HUES6 (cell line): Measurements from ENCODE around the gene SLC7A4.

Source experiments
- H3K27ac ChIP-seq: 2 replicates; pipeline ENCODE4 v1.7.0; 2013; ENCODE audit warnings: low read depth, mild to moderate bottlenecking, low read length, inconsistent platforms
- H3K27me3 ChIP-seq: 2 replicates; pipeline ENCODE4 v1.6.1; 2013; ENCODE audit warnings: low read length; ENCODE audit not compliant: control insufficient read depth, insufficient read depth
- H3K36me3 ChIP-seq: 2 replicates; pipeline ENCODE4 v1.6.1; 2013; ENCODE audit warnings: low read length; ENCODE audit not compliant: control insufficient read depth, insufficient read depth
- H3K4me1 ChIP-seq: 2 replicates; pipeline ENCODE4 v1.6.1; 2013; ENCODE audit warnings: low read length; ENCODE audit not compliant: control insufficient read depth, insufficient read depth
- H3K4me3 ChIP-seq: 2 replicates; pipeline ENCODE4 v1.5.1; 2013; ENCODE audit warnings: low read depth, low read length
- H3K9ac ChIP-seq: one replicate; pipeline ENCODE4 v1.6.1; 2013; ENCODE audit warnings: mild to moderate bottlenecking, low read length
- H3K9me3 ChIP-seq: 2 replicates; pipeline ENCODE4 v1.6.1; 2013; ENCODE audit warnings: low read depth, low read length; ENCODE audit not compliant: control insufficient read depth, insufficient read depth

The SLC7A4 gene

DNA sequence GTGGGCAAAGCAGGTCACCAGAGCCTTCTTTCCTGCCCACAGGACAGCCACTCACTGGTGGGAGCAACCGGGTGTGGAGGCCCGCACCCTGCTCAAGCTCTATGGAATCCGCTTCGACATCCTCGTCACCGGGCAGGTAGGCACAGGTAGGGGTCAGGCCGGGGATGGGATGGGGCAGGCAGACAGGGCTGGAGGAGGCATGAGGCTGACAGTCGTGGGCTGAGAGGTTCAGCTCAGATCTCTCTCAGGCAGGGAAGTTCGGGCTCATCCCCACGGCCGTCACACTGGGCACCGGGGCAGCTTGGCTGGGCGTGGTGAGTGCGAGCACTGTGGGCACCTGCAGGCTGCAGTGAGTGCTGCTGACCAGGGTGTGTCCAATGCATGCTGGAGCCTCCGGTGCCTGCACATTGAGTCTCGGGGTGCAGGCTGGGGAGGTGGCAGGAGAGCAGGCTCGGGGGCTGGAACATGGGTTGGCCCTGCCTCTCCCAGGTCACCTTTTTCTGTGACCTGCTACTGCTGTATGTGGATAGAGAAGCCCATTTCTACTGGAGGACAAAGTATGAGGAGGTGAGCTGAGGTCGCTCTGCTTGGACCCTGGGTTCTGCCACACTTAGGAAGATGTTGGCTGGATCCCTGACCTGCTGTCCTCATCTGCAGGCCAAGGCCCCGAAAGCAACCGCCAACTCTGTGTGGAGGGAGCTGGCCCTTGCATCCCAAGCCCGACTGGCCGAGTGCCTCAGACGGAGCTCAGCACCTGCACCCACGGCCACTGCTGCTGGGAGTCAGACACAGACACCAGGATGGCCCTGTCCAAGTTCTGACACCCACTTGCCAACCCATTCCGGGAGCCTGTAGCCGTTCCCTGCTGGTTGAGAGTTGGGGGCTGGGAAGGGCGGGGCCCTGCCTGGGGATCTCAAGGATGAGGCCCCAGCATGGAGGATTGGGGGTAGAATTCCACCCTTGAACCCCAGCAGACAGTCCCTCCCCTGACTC is 6.3 kb downstream of the SLC7A4 start:
- Histone ChIP-seq H3K27ac (no peak overlapping the region), H3K4me3 (no peak overlapping the region), H3K36me3 (no peaks in the 10 kb centered on the region), H3K9ac (no peak overlapping the region), H3K27me3 (peaks cover 17% of the 10 kb centered on the region), H3K4me1 (no peaks in the 10 kb centered on the region; the same call in 1 of the 2 replicates), H3K9me3 (no peaks in the 10 kb centered on the region)

DNA sequence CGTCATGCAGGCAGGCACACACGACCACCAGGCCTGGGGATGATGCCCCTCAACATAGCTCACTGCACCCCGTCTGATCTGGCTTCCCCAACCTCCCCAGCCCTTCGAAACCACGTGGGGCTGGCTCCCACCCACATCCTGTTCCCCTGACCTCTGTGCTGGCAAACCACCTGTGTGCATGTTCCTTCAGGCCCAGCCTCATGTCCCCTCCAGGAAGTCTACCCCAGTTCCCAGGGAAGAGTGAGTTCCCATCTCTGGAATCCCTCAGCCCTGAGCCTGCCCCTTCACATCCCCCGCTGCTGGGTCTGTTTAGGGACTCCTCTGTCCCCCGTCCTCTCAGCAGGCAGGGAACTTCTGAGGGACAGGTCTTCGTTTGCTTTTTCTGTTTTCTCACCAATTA is 7.1 kb downstream of the SLC7A4 start:
- Histone ChIP-seq H3K4me3 (no peak overlapping the region), H3K27ac (no peak overlapping the region)

DNA sequence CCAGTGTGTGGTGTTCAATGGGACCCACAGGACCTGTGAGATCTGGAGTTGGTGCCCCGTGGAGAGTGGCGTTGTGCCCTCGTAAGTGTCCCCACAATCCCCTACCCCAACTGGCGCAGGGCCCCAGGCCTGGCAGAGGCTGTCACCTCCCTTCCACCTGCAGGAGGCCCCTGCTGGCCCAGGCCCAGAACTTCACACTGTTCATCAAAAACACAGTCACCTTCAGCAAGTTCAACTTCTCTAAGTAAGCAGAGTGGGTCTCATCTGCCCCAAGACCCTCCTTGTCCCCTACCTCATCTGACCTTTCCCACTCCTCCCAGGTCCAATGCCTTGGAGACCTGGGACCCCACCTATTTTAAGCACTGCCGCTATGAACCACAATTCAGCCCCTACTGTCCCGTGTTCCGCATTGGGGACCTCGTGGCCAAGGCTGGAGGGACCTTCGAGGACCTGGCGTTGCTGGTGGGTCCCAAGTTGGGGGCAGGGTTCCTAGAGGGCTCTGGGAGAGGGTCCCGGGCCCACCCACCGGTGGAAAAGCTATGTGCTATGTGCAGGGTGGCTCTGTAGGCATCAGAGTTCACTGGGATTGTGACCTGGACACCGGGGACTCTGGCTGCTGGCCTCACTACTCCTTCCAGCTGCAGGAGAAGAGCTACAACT is 9.3 kb downstream of the SLC7A4 start:
- Histone ChIP-seq H3K27me3 (no peaks in the 10 kb centered on the region), H3K4me3 (no peak overlapping the region), H3K4me1 (no peaks in the 10 kb centered on the region; the same call in 1 of the 2 replicates), H3K9me3 (peaks cover 12% of the 10 kb centered on the region; the same call in 1 of the 2 replicates), H3K9ac (no peak overlapping the region), H3K36me3 (no peaks in the 10 kb centered on the region), H3K27ac (no peak overlapping the region)

More for the DNA sequence above, 7.1 kb downstream of the SLC7A4 start:
- Histone ChIP-seq H3K9me3 (no peaks in the 10 kb centered on the region), H3K36me3 (no peaks in the 10 kb centered on the region), H3K9ac (no peak overlapping the region), H3K4me1 (no peaks in the 10 kb centered on the region; the same call in 1 of the 2 replicates), H3K27me3 (peaks cover 10% of the 10 kb centered on the region; the same call in 1 of the 2 replicates)

DNA sequence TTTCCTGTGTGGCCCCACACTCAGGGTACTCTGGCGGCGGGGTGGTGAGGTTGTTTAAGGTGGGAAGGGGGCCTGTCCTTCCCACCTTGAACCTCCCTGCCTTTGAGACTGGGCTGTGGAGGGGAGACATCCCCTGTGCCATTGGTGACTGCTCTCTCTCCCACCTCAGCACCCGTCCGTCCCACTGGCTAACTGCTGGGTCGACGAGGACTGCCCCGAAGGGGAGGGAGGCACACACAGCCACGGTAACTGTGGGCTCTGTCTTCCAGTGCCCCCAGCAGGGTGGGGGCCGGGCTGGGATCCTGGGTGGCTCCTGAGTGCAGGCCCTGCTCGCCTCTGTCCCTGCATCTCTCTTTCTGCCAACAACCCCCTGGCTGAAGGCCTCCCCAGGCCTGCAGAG is 9.9 kb downstream of the SLC7A4 start:
- Histone ChIP-seq H3K27ac (no peak overlapping the region), H3K9ac (no peak overlapping the region), H3K27me3 (no peaks in the 10 kb centered on the region), H3K9me3 (peaks cover 12% of the 10 kb centered on the region; the same call in 1 of the 2 replicates), H3K4me1 (no peaks in the 10 kb centered on the region; the same call in 1 of the 2 replicates), H3K4me3 (no peak overlapping the region), H3K36me3 (no peaks in the 10 kb centered on the region)

DNA sequence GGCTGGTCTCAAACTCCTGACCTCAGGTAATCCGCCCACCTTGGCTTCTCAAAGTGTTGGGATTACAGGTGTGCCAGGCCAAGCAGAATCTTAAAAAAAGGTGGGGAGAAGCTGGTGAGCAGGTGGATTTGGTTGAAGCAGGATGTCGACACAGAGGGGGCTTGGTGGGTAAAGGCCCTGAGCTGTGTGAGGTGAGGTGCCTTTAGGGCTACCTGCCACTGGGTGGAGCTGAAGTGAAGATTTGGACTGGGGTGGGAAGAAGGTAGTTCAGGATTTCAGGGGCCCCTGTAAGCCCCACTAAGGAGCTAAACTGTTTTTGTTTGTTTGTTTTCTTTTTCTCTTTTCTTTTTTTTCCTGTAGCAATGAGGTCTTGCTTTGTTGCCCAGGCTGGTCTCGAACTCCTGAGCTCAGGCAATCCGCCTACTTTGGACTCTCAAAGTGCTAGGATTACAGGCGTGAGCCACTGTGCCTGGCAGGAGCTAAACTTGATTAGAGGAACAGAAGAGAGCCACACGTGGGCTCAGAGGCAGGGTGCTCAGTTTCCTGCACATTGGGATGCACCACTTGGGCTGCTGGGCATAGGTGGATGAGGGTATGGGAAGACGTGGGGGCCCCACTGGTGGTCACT is 11.4 kb downstream of the SLC7A4 start:
- H3K27ac ChIP-seq = no peak overlapping the region

DNA sequence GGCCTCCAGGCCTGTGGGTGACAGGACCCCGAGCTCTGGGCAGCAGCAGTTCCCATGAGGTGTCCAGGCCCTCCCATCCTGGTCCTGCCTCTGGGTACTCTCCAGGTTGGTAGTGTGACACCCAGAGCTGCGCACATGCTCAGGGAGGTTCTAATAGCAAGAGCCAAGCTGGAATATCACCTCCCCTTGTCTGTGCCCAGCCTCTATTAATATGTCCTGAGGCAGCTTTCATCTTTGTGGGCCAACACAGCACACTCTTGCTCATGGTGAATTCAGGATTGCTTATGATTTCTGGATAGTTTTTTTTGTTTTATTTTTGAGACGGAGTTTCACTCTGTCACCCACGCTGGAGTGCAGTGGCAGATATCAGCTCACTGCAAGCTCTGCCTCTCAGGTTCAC is 14.0 kb downstream of the SLC7A4 start:
- Histone ChIP-seq H3K27ac (no peak overlapping the region), H3K9ac (no peak overlapping the region), H3K27me3 (no peaks in the 10 kb centered on the region), H3K9me3 (peaks cover 12% of the 10 kb centered on the region; the same call in 1 of the 2 replicates), H3K4me1 (peaks cover 20% of the 10 kb centered on the region), H3K36me3 (no peaks in the 10 kb centered on the region), H3K4me3 (no peak overlapping the region)

More for the DNA sequence above, 11.4 kb downstream of the SLC7A4 start:
- Histone ChIP-seq H3K27me3 (no peaks in the 10 kb centered on the region), H3K36me3 (no peaks in the 10 kb centered on the region), H3K9me3 (peaks cover 12% of the 10 kb centered on the region; the same call in 1 of the 2 replicates), H3K4me3 (no peak overlapping the region), H3K4me1 (peaks cover under 1% of the 10 kb centered on the region; the same call in 1 of the 2 replicates), H3K9ac (no peak overlapping the region)

DNA sequence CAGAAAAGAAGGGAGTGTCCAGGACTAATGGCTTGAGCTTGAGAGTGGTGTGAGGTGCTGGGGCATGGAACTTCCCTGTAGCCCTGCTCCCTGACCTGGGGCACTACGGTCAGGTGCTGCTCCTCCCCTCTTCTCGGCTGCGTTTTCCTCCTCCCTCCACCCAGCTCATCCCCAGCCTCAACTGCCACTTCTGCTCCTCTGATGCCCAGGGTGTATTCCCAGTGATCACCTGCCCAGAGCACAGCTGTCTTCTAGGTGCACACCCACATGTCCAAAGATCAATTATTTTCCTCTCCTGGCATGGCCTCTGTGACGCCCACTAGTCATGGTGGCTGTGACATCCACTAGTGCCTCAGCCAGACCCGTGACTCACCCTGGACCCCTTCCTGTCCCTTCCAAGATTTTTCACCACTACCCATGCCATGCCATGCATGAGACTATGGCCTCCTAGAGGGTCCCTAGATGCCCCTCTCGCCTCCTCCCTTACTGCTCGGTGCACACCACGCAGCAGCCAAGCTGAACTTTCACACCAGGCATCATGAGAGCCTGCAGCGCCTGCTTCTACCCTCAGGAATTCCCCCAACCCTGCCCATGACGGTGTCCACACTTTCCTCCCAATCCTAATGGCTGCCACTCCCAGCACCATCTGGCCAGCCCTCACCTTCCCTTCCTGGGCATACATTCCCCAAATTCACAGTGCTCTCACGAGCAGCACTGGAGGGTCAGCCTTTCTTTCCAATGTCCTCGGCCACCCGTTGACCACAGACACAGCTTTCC is 15.5 kb downstream of the SLC7A4 start:
- H3K27ac ChIP-seq = no peak overlapping the region
- H3K9me3 ChIP-seq = peaks cover 12% of the 10 kb centered on the region; the same call in 1 of the 2 replicates
- peaks cover 23% of the 10 kb centered on the region for H3K4me1 ChIP-seq
- no peaks in the 10 kb centered on the region for H3K36me3 ChIP-seq
- H3K27me3 ChIP-seq = 0 out of 2 replicates have a peak, but pooled peaks cover 4% of the 10 kb centered on the region
- no peak overlapping the region for H3K9ac ChIP-seq
- no peak overlapping the region for H3K4me3 ChIP-seq

DNA sequence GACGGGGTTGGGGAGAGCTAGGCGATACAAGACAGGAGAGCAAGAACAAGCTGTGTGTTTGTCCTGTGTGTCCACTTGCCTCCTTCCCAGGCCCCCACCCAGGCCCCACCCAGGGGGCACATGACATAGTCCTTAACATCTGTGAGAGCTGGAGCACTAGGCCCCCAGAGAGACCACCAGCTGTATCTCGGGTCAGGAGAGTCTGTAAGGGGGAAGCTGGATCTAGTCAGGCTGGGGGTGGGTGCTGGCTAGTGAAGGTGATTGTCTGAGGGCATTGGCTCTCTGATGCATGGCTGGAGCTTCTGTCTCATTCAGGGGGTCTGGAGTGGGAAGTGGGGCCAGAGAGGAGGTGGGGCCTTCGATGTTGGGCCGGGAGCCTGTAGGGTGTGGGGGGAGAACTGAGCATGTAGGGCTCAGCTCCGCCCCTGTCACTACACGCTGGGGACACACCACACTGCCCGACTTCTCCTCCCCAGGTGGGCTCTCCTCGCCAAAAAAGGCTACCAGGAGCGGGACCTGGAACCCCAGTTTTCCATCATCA is 16.8 kb downstream of the SLC7A4 start:
- Histone ChIP-seq H3K36me3 (no peaks in the 10 kb centered on the region), H3K9me3 (peaks cover 12% of the 10 kb centered on the region; the same call in 1 of the 2 replicates), H3K27ac (no peak overlapping the region; the same call in 1 of the 2 replicates), H3K9ac (no peak overlapping the region), H3K4me3 (peak overlapping the region; percentile 70; the same call in 1 of the 2 replicates), H3K4me1 (peaks cover 23% of the 10 kb centered on the region), H3K27me3 (0 out of 2 replicates have a peak, but pooled peaks cover 4% of the 10 kb centered on the region)

DNA sequence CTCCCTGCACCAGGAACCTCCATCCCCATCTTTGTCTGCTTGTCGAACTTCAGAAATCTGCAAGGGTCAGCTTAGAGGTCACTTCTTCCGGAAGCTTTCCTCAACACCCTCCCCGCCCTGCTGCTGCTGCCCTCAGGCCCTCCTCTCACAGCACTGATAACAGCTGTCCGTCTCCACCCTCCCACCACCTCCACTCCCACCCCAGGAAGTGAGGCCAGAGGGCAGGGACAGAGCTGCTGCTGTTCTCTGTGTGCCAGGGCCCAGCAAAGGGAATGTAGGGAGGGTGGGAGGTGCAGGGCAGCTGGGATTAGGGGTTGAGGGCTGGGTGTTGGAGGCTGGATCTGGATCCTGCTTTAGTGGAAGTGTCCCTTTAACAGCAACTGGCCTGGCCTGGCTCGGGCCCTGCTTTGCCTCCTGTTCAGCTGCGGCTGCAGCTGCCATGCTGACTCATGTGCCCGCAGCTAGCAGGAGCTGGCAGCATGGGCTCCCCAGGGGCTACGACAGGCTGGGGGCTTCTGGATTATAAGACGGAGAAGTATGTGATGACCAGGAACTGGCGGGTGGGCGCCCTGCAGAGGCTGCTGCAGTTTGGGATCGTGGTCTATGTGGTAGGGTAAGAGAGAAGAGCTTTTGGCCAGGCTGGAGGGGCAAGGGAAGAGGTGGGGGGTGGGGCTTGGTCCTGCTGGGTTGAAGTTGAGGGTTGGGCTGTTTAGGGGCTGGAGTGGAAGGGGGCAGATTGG is 17.5 kb downstream of the SLC7A4 start, which contains the start of gene P2RX6:
Gene P2RX6 (plus strand): TSS at position 440 of the 740 bp plus-strand sequence. CDS start 10 bp downstream, at position 450.
- Histone ChIP-seq H3K4me1 (peaks cover 29% of the 10 kb centered on the region), H3K4me3 (peak within 1 kb of the TSS; percentile 70), H3K27me3 (0 out of 2 replicates have a peak, but pooled peaks cover 4% of the 10 kb centered on the region), H3K9ac (peak within 1 kb of the TSS; percentile 47), H3K27ac (peak within 1 kb of the TSS; percentile 15; the same call in 1 of the 2 replicates), H3K36me3 (no peaks in the 10 kb centered on the region), H3K9me3 (peaks cover 8% of the 10 kb centered on the region; the same call in 1 of the 2 replicates)
